ENCODE measurements around the gene PSD4. TPM values are rescaled to one million over a fixed set of nuclear protein-coding genes. Genes with fewer than 3 reads are reported as not detected.

Gene PSD4
- total and polyA plus RNA-seq, 10 donors = 43.9 to 154 (median 88.1) TPM

- H3K27me3 ChIP-seq (replicated peaks in 1 of 7) = no peaks in the 10 kb centered on the region
- TF ChIP-seq POLR2A (IDR thresholded peaks at IDR 0.05) (no peak), POLR2AphosphoS5 (IDR thresholded peaks at IDR 0.05) (no peak), CTCF (IDR thresholded peaks at IDR 0.05 in 8 of 11, conservative IDR thresholded peaks at IDR 0.05 in 3 of 11) (no peak)
- H3K4me1 ChIP-seq = peaks cover 0 to 17% (median 9%) of the 10 kb centered on the region in 6 donors
- H3K36me3 ChIP-seq = no peaks in the 10 kb centered on the region
- H3K9me3 ChIP-seq = no peaks in the 10 kb centered on the region
- DNase-seq = no peak
- no peak overlapping the region for H3K27ac ChIP-seq
- no peak overlapping the region for H3K4me3 ChIP-seq
- 91 to 97% (median 96%) methylated on average over 1 of the region's 1 CpG for WGBS, 5 donors
- intact Hi-C loops (cut with DNase I; ENCODE audit: low total_unique reads) = no loop called here
These were observed 50.0 kb downstream of the PSD4 start for GRCh38 chr2:113223813-113224212.

GRCh38 chr2:113224647-113225236 is 51.0 kb downstream of the PSD4 start:
- Histone ChIP-seq H3K27ac (no peak overlapping the region), H3K9me3 (no peaks in the 10 kb centered on the region), H3K4me1 (peaks cover 0 to 10% (median 4%) of the 10 kb centered on the region in 6 donors), H3K4me3 (no peak overlapping the region), H3K36me3 (no peaks in the 10 kb centered on the region), H3K27me3 (replicated peaks in 1 of 7) (no peaks in the 10 kb centered on the region)
- DNase-seq = no peak
- WGBS, 5 donors = 62 to 76% (median 70%) methylated on average over 2 of the region's 2 CpGs
- TF ChIP-seq POLR2AphosphoS5 (IDR thresholded peaks at IDR 0.05) (no peak), CTCF (IDR thresholded peaks at IDR 0.05 in 8 of 11, conservative IDR thresholded peaks at IDR 0.05 in 3 of 11) (no peak), POLR2A (IDR thresholded peaks at IDR 0.05) (no peak)
- intact Hi-C loops (cut with DNase I; ENCODE audit: low total_unique reads) = no loop called here

GRCh38 chr2:113225263-113226259 is 51.8 kb downstream of the PSD4 start:
- Histone ChIP-seq H3K4me1 (peaks cover 0 to 9% (median 0%) of the 10 kb centered on the region in 6 donors), H3K27ac (no peak overlapping the region), H3K27me3 (replicated peaks in 1 of 7) (no peaks in the 10 kb centered on the region), H3K9me3 (no peaks in the 10 kb centered on the region), H3K36me3 (no peaks in the 10 kb centered on the region), H3K4me3 (no peak overlapping the region)
- 57 to 69% (median 63%) methylated on average over 12 of the region's 12 CpGs for WGBS, 5 donors
- intact Hi-C loops (cut with DNase I; ENCODE audit: low total_unique reads) = no loop called here
- TF ChIP-seq POLR2A (IDR thresholded peaks at IDR 0.05) (no peak), POLR2AphosphoS5 (IDR thresholded peaks at IDR 0.05) (no peak), CTCF (IDR thresholded peaks at IDR 0.05 in 8 of 11, conservative IDR thresholded peaks at IDR 0.05 in 3 of 11) (no peak)
- no peak for DNase-seq

GRCh38 chr2:113226462-113226861 is 52.7 kb downstream of the PSD4 start:
- no peak for DNase-seq
- Histone ChIP-seq H3K4me3 (no peak overlapping the region), H3K4me1 (peaks cover 0 to 9% (median 0%) of the 10 kb centered on the region in 6 donors), H3K27me3 (replicated peaks in 1 of 7) (no peaks in the 10 kb centered on the region), H3K9me3 (no peaks in the 10 kb centered on the region), H3K36me3 (no peaks in the 10 kb centered on the region), H3K27ac (no peak overlapping the region)
- intact Hi-C loops (cut with DNase I; ENCODE audit: low total_unique reads) = no loop called here
- TF ChIP-seq CTCF (IDR thresholded peaks at IDR 0.05 in 8 of 11, conservative IDR thresholded peaks at IDR 0.05 in 3 of 11) (no peak), POLR2A (IDR thresholded peaks at IDR 0.05) (no peak), POLR2AphosphoS5 (IDR thresholded peaks at IDR 0.05) (no peak)
- 72 to 95% (median 78%) methylated on average over 4 of the region's 4 CpGs for WGBS, 5 donors
